DND-41 (cell line): ENCODE measurements around the gene TEX19.

Source experiments
- CTCF ChIP-seq: IDR thresholded peaks from 2 replicates; pipeline ENCODE4 v1.5.1; 2012; ENCODE audit warnings: borderline replicate concordance, low read length, moderate library complexity, mild to moderate bottlenecking; ENCODE audit not compliant: poor library complexity, severe bottlenecking; ENCODE audit errors: extremely low read depth
- EZH2 ChIP-seq: IDR thresholded peaks from 3 replicates; pipeline ENCODE4 v1.6.1; 2012; ENCODE audit warnings: borderline replicate concordance, low read depth, mild to moderate bottlenecking, moderate library complexity, low read length, inconsistent platforms; ENCODE audit not compliant: severe bottlenecking

GRCh38 chr17:82327757-82328140 lies 31.3 kb upstream of the TEX19 start:
- TF ChIP-seq CTCF (no peak), EZH2 (no peak)
